IMR-90 (cell line): ENCODE results near the gene FBXL7. TPM values are rescaled to one million over a fixed set of nuclear protein-coding genes. Genes with fewer than 3 reads are reported as not detected.

Experiments used
- ATAC-seq: fragments of 200-7000 bp; cut with Tn5 transposase; 2 replicates; pipeline ENCODE4 v1.9.1; 2020; ENCODE audit warnings: low read depth, mild to moderate bottlenecking, moderate library complexity
- BruUV-seq: library from RNA; stranded (reverse); fragments of 400-500 nt; replicated peaks from 2 replicates; lab custom pipeline; 2021; lab: Mats Ljungman, UMichigan
- CTCF ChIA-PET: fragments of 300-600 bp; formaldehyde crosslinking; extraction: SDS; loops from one replicate; lab custom pipeline; 2021; ENCODE audit warnings: antibody characterized with exemption; lab: Yijun Ruan, JAX
- POLR2A ChIA-PET: fragments of 300-600 bp; sonication (Branson Sonifier 250); formaldehyde crosslinking; loops from one replicate; lab custom pipeline; 2022; ENCODE audit warnings: antibody characterized with exemption; ENCODE audit not compliant: unreplicated experiment; lab: Charles Lee
- DNase-seq: peaks from one replicate; pipeline ENCODE4 v3.0.0; 2013
- H2AFZ ChIP-seq: replicated peaks from 2 replicates; pipeline ENCODE3; 2013; ENCODE audit warnings: low read length, mild to moderate bottlenecking; ENCODE audit not compliant: poor library complexity
- H2AK5ac ChIP-seq: 2 replicates; pipeline ENCODE4 v1.6.1; 2013; ENCODE audit warnings: low read depth, low read length, inconsistent platforms
- H2AK9ac ChIP-seq: replicated peaks from 2 replicates; pipeline ENCODE3; 2013; ENCODE audit warnings: mild to moderate bottlenecking, low read depth, low read length, moderate library complexity; ENCODE audit not compliant: poor library complexity
- H2BK120ac ChIP-seq: 2 replicates; pipeline ENCODE4 v1.6.1; 2013; ENCODE audit warnings: low read depth, low read length, inconsistent platforms
- H2BK15ac ChIP-seq: 3 replicates; pipeline ENCODE4 v1.6.1; 2013; ENCODE audit warnings: low read depth, low read length, inconsistent platforms
- H2BK20ac ChIP-seq: 2 replicates; pipeline ENCODE4 v1.6.1; 2013; ENCODE audit warnings: low read depth, mild to moderate bottlenecking, inconsistent platforms, low read length, moderate library complexity
- H2BK5ac ChIP-seq: 2 replicates; pipeline ENCODE4 v1.6.1; 2013; ENCODE audit warnings: mild to moderate bottlenecking, low read depth, low read length, inconsistent platforms; ENCODE audit not compliant: poor library complexity, severe bottlenecking
- H3K14ac ChIP-seq: replicated peaks from 2 replicates; pipeline ENCODE4 v1.6.1; 2013; ENCODE audit warnings: low read depth, low read length, inconsistent platforms
- H3K18ac ChIP-seq: 2 replicates; pipeline ENCODE4 v1.6.1; 2013; ENCODE audit warnings: low read depth, low read length, control low read depth
- H3K23ac ChIP-seq: 2 replicates; pipeline ENCODE4 v1.6.1; 2013; ENCODE audit warnings: low read depth, low read length, inconsistent platforms
- H3K27ac ChIP-seq: 2 replicates; pipeline ENCODE4 v1.5.1; 2013; ENCODE audit warnings: mild to moderate bottlenecking, control low read depth, low read length; ENCODE audit not compliant: insufficient read depth
- H3K27me3 ChIP-seq: 2 replicates; pipeline ENCODE4 v1.6.1; 2013; ENCODE audit warnings: low read length; ENCODE audit not compliant: control insufficient read depth, insufficient read depth
- H3K36me3 ChIP-seq: 2 replicates; pipeline ENCODE4 v1.6.1; 2013; ENCODE audit warnings: low read length, mixed read lengths; ENCODE audit not compliant: control insufficient read depth, insufficient read depth
- H3K4ac ChIP-seq: 2 replicates; pipeline ENCODE4 v1.6.1; 2013; ENCODE audit warnings: low read depth, low read length, inconsistent platforms
- H3K4me1 ChIP-seq: 2 replicates; pipeline ENCODE4 v1.6.1; 2013; ENCODE audit warnings: low read length, mixed read lengths; ENCODE audit not compliant: control insufficient read depth, insufficient read depth
- H3K4me2 ChIP-seq: 2 replicates; pipeline ENCODE4 v1.6.1; 2013; ENCODE audit warnings: low read depth, mild to moderate bottlenecking, control low read depth, low read length, moderate library complexity
- H3K4me3 ChIP-seq: 2 replicates; pipeline ENCODE4 v1.5.1; 2013; ENCODE audit warnings: low read depth, mild to moderate bottlenecking, control low read depth, low read length, moderate library complexity; ENCODE audit not compliant: insufficient read depth
- H3K56ac ChIP-seq: 2 replicates; pipeline ENCODE4 v1.6.1; 2013; ENCODE audit warnings: low read length, inconsistent platforms; ENCODE audit not compliant: insufficient read depth; ENCODE audit errors: extremely low read depth
- H3K79me1 ChIP-seq, 2 experiments: 2 replicates each; pipeline ENCODE4 v1.6.1; 2013; ENCODE audit warnings: low read length in 2 of 2, inconsistent platforms in 1 of 2, low read depth in 1 of 2
- H3K9ac ChIP-seq: 2 replicates; pipeline ENCODE4 v1.6.1; 2013; ENCODE audit warnings: low read depth, low read length, control low read depth
- H3K9me1 ChIP-seq: 2 replicates; pipeline ENCODE4 v1.6.1; 2013; ENCODE audit warnings: low read length, inconsistent platforms; ENCODE audit not compliant: insufficient read depth
- H3K9me3 ChIP-seq: 2 replicates; pipeline ENCODE4 v1.6.1; 2013; ENCODE audit warnings: low read length; ENCODE audit not compliant: control insufficient read depth, insufficient read depth
- H4K20me1 ChIP-seq: 2 replicates; pipeline ENCODE4 v1.6.1; 2013; ENCODE audit warnings: low read length, inconsistent platforms; ENCODE audit not compliant: insufficient read depth
- H4K5ac ChIP-seq: 2 replicates; pipeline ENCODE4 v1.6.1; 2013; ENCODE audit warnings: mild to moderate bottlenecking, low read depth, low read length, control low read depth
- H4K8ac ChIP-seq, 2 experiments: 2 replicates each; pipeline ENCODE4 v1.6.1; 2013; ENCODE audit warnings: low read depth in 2 of 2, low read length in 2 of 2, control low read depth in 1 of 2, inconsistent platforms in 1 of 2
- H4K91ac ChIP-seq: 2 replicates; pipeline ENCODE4 v1.6.1; 2013; ENCODE audit warnings: low read depth, low read length, inconsistent platforms; ENCODE audit not compliant: insufficient read depth
- CEBPB ChIP-seq: IDR thresholded peaks from 2 replicates; pipeline ENCODE4 v1.6.1; 2012; ENCODE audit warnings: low read depth, low read length, improper control_type of control experiment
- FOS ChIP-seq: fragments of 150-350 bp; IDR thresholded peaks from 2 replicates; pipeline ENCODE4 v1.6.1; 2016; ENCODE audit warnings: low read depth, low read length
- MAFK ChIP-seq: IDR thresholded peaks from 2 replicates; pipeline ENCODE4 v1.6.1; 2012; ENCODE audit warnings: low read depth, low read length, improper control_type of control experiment
- MAZ ChIP-seq: IDR thresholded peaks from 2 replicates; pipeline ENCODE4 v1.6.1; 2012; ENCODE audit warnings: low read depth, mild to moderate bottlenecking, low read length, improper control_type of control experiment, moderate library complexity, borderline replicate concordance
- MXI1 ChIP-seq: IDR thresholded peaks from 2 replicates; pipeline ENCODE4 v1.6.1; 2012; ENCODE audit warnings: low read depth, mild to moderate bottlenecking, low read length, moderate library complexity, borderline replicate concordance
- RCOR1 ChIP-seq: IDR thresholded peaks from 2 replicates; pipeline ENCODE4 v1.6.1; 2012; ENCODE audit warnings: mild to moderate bottlenecking, low read length, improper control_type of control experiment; ENCODE audit not compliant: insufficient replicate concordance
- RFX5 ChIP-seq: IDR thresholded peaks from 2 replicates; pipeline ENCODE4 v1.8.0; 2012; ENCODE audit warnings: low read depth, mild to moderate bottlenecking, low read length, moderate library complexity
- SMC3 ChIP-seq: fragments of 150-350 bp; IDR thresholded peaks from 2 replicates; pipeline ENCODE4 v1.6.1; 2016; ENCODE audit warnings: low read depth, mild to moderate bottlenecking, antibody characterized with exemption, low read length, moderate library complexity
- USF2 ChIP-seq: fragments of 150-350 bp; IDR thresholded peaks from 2 replicates; pipeline ENCODE4 v1.6.1; 2017; ENCODE audit warnings: mild to moderate bottlenecking, antibody characterized with exemption, low read length, low read depth
- WGBS, 2 experiments: methylation state at CpG; one replicate each; pipeline versions ENCODE4 v1.1.5 to v1.1.7; 2013; ENCODE audit warnings: missing lambda C conversion rate in 2 of 2; ENCODE audit not compliant: insufficient read length in 1 of 2; ENCODE audit errors: extremely low coverage in 2 of 2; 5-methylcytosine and 5-hydroxymethylcytosine counted together
- dilution Hi-C: fragments of 300-500 bp; cut with HindIII; formaldehyde crosslinking; loops from one replicate; pipeline ENCODE4 v1.14.3; 2018; ENCODE audit warnings: low sequenced_read_pairs; ENCODE audit not compliant: unreplicated experiment
- in situ Hi-C: fragments of 300-500 bp; cut with MboI; formaldehyde crosslinking; loops from 3 replicates; pipeline ENCODE4 v1.14.3; 2019; ENCODE audit warnings: low sequenced_read_pairs, inconsistent platforms, mixed read lengths
- intact Hi-C: fragments of 100-400 bp; cut with micrococcal nuclease; formaldehyde crosslinking; loops from 2 replicates; pipeline ENCODE4 v1.10.0; 2022
- polyA plus RNA-seq, 3 experiments: library from polyadenylated mRNA; depleted of rRNA; stranded (reverse); fragments of >200 nt; gene quantifications; 2 replicates each; pipeline ENCODE4 v1.2.3, GENCODE V29; 2012; ENCODE audit warnings: low replicate concordance in 1 of 3
- total RNA-seq: library from RNA; depleted of rRNA; stranded (reverse); fragments of >200 nt; gene quantifications from 2 replicates; pipeline ENCODE4 v1.2.3, GENCODE V29; 2012
- TF ChIP-seq, protein P1 (sequence below): conservative IDR thresholded peaks from 2 replicates; pipeline ENCODE4 v1.5.1; 2012; ENCODE audit warnings: mild to moderate bottlenecking, low read depth, low read length, improper control_type of control experiment

Gene FBXL7
- total and polyA plus RNA-seq, 2 of the 4 experiments (the other 2 are of a cell fraction): 4.1 to 10.2 TPM

- Histone ChIP-seq H3K4me2 (peak overlapping the region; percentile 47; the same call in 1 of the 2 replicates), H3K27me3 (no peaks in the 10 kb centered on the region), H3K9me1 (no peaks in the 10 kb centered on the region), H4K5ac (no peak overlapping the region), H3K23ac (no peak overlapping the region), H4K8ac (no peak overlapping the region), H4K91ac (no peak overlapping the region), H3K79me1 (peaks cover 12 to 27% of the 10 kb centered on the region in 2 experiments; a peak in 2 of 4 replicates), H3K56ac (no peak overlapping the region), H3K4me3 (no peak overlapping the region), H3K14ac (no peak overlapping the region), H2BK20ac (no peak overlapping the region), H3K18ac (no peak overlapping the region), H3K36me3 (no peaks in the 10 kb centered on the region), H2AK5ac (no peak overlapping the region), H3K27ac (no peak overlapping the region), H2BK15ac (no peak overlapping the region), H2AFZ (no peak overlapping the region), H2BK120ac (no peak overlapping the region), H3K4ac (no peak overlapping the region), H2AK9ac (no peak overlapping the region), H3K9me3 (no peaks in the 10 kb centered on the region), H3K9ac (0 out of 2 replicates have a peak overlapping the region, but pooled peaks have one; percentile 49), H3K4me1 (peaks cover 5% of the 10 kb centered on the region), H2BK5ac (no peak overlapping the region), H4K20me1 (no peaks in the 10 kb centered on the region)
- TF ChIP-seq CEBPB: no peak
- TF ChIP-seq SMC3: no peak
- no peak for TF ChIP-seq FOS
- TF ChIP-seq RFX5: no peak
- no peak for TF ChIP-seq USF2
- TF ChIP-seq MAZ: no peak
- TF ChIP-seq, protein P1, sequence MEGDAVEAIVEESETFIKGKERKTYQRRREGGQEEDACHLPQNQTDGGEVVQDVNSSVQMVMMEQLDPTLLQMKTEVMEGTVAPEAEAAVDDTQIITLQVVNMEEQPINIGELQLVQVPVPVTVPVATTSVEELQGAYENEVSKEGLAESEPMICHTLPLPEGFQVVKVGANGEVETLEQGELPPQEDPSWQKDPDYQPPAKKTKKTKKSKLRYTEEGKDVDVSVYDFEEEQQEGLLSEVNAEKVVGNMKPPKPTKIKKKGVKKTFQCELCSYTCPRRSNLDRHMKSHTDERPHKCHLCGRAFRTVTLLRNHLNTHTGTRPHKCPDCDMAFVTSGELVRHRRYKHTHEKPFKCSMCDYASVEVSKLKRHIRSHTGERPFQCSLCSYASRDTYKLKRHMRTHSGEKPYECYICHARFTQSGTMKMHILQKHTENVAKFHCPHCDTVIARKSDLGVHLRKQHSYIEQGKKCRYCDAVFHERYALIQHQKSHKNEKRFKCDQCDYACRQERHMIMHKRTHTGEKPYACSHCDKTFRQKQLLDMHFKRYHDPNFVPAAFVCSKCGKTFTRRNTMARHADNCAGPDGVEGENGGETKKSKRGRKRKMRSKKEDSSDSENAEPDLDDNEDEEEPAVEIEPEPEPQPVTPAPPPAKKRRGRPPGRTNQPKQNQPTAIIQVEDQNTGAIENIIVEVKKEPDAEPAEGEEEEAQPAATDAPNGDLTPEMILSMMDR: no peak
- no peak for TF ChIP-seq RCOR1
- TF ChIP-seq MAFK: no peak
- no peak for TF ChIP-seq MXI1
- dilution Hi-C loops (no loop called here), intact Hi-C loops (no loop called here), in situ Hi-C loops (no loop called here)
- peak; percentile 17 for DNase-seq
- no TSS peak for BruUV-seq
- ATAC-seq: peak; percentile 32
- no CpG with 5 or more reads among the region's 5 CpGs for WGBS, 2 experiments
- ChIA-PET POLR2A (no interaction called here), CTCF (interaction anchor here (1.6 kb wide), 1 partner anchor 8 kb away, joined by 3 read pairs; no protein-coding TSS in a partner anchor)
Measured at GRCh38 chr5:15737871-15738664, 238.1 kb downstream of the FBXL7 start.
